Measurements from ENCODE around the gene TEX38. TPM values are rescaled to one million over a fixed set of nuclear protein-coding genes. Genes with fewer than 3 reads are reported as not detected.
A peak's percentile ranks its signal among the peaks of the same experiment; 100 is the strongest.

The TEX38 gene
- total and polyA plus RNA-seq, 2 of the 13 experiments (the other 11 are each of a cell fraction or from before 2014, with no cell fraction given), result 0.18 TPM; not detected in 1

DNA sequence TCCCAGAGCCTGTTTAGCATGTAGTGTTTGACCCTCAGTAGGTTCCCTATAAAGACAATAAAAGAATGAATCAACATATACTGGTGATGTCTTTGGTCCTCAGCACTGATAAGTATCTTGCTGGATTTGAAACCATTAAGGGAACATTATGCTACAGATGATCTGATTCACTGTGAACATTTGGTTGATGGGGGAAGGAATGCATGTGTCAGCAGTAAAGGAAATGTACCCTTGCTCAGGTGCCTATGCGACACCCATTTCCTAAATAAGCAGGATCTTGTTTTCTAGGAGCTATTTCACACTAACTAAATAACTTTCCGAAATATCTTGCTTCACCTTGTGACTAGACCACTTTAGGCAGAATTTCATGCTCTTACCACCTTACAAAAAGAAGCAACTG is 13.0 kb downstream of the TEX38 start:
- intact Hi-C loops (cut with micrococcal nuclease; ENCODE audit: unreplicated experiment), result no loop called here
- Histone ChIP-seq H3K27me3 (ENCODE audit: control insufficient read depth in 1 of 2, insufficient read depth in 2 of 2, low read length in 2 of 2) (no peaks in the 10 kb centered on the region), H3K27ac (ENCODE audit: extremely low read length, insufficient read depth, low read length) (no peak overlapping the region), H3K4me3 (replicated peaks in 1 of 3; ENCODE audit: insufficient read depth in 1 of 3, low read depth in 2 of 3, low read length in 3 of 3) (no peak overlapping the region), H2AFZ (ENCODE audit: low read length) (no peak overlapping the region), H3K9me3 (ENCODE audit: low read length) (no peaks in the 10 kb centered on the region), H3K4me1 (ENCODE audit: insufficient read depth, low read length) (peaks cover 21% of the 10 kb centered on the region), H3K36me3 (replicated peaks in 1 of 2; ENCODE audit: control insufficient read depth in 1 of 2, insufficient read depth in 2 of 2, low read length in 2 of 2) (peaks cover 16 to 83% of the 10 kb centered on the region in 2 experiments), H4K20me1 (ENCODE audit: insufficient read depth, low read length) (no peaks in the 10 kb centered on the region), H3K9ac (ENCODE audit: insufficient read depth, low read depth, low read length) (no peak overlapping the region), H3K79me2 (ENCODE audit: insufficient read depth, low read length) (no peaks in the 10 kb centered on the region), H3K4me2 (ENCODE audit: low read depth, low read length) (no peak overlapping the region)
- DNase-seq (ENCODE audit: low spot score) (no peak), ATAC-seq (no peak), FAIRE-seq (no peak)
- WGBS (ENCODE audit: low lambda C conversion rate), result 98% methylated on average over 2 of the region's 2 CpGs
- in situ Hi-C loops (cut with HindIII; ENCODE audit: extremely low pct_ligation_motif_present, low pct_unique_long_range_greater_than_20kb), result no loop called here
- ChIA-PET CTCF (ENCODE audit: low intra/inter-chr PET ratio, low total read pairs) (no interaction called here), POLR2A (interaction anchor here (1.2 kb wide), 1 partner anchor 80 kb away, joined by 3 read pairs; the partner anchor contains the start of gene MKNK1)
- BruUV-seq (replicated peaks), result no TSS peak
- TF ChIP-seq MAFK (conservative IDR thresholded peaks at IDR 0.05 in 1 of 2, IDR thresholded peaks at IDR 0.05 in 1 of 2; ENCODE audit: low read length in 2 of 2) (peak; percentile 28 to 76; a peak in 2 of 4 replicates), MAFF (IDR thresholded peaks at IDR 0.05; ENCODE audit: low read depth, low read length) (peak; percentile 62)
- TF ChIP-seq, protein P1, sequence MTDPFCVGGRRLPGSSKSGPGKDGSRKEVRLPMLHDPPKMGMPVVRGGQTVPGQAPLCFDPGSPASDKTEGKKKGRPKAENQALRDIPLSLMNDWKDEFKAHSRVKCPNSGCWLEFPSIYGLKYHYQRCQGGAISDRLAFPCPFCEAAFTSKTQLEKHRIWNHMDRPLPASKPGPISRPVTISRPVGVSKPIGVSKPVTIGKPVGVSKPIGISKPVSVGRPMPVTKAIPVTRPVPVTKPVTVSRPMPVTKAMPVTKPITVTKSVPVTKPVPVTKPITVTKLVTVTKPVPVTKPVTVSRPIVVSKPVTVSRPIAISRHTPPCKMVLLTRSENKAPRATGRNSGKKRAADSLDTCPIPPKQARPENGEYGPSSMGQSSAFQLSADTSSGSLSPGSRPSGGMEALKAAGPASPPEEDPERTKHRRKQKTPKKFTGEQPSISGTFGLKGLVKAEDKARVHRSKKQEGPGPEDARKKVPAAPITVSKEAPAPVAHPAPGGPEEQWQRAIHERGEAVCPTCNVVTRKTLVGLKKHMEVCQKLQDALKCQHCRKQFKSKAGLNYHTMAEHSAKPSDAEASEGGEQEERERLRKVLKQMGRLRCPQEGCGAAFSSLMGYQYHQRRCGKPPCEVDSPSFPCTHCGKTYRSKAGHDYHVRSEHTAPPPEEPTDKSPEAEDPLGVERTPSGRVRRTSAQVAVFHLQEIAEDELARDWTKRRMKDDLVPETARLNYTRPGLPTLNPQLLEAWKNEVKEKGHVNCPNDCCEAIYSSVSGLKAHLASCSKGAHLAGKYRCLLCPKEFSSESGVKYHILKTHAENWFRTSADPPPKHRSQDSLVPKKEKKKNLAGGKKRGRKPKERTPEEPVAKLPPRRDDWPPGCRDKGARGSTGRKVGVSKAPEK (CRISPR knock-in tag; IDR thresholded peaks at IDR 0.05; ENCODE audit: borderline replicate concordance), result no peak

DNA sequence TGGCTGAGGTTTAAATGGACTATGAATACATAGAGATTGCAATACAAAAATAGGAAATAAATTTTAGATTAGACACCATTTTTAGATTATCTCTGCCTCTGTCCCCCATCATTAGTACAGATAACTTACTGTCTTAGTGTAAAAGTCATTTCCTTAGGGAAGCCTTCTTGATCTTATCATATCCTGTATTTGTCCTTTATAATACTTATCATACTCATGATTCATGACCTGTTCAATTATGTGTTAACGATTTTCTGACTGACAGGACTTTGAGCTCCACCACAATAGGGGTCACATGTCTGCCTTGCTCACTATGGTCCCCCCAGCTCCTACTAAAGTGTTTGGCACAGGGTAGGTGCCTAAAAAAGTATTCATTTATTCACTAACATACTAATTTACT is 14.6 kb downstream of the TEX38 start:
- no peaks in the 10 kb centered on the region for H4K20me1 ChIP-seq (ENCODE audit: insufficient read depth, low read length)
- no peaks in the 10 kb centered on the region for H3K27me3 ChIP-seq (ENCODE audit: control insufficient read depth in 1 of 2, insufficient read depth in 2 of 2, low read length in 2 of 2)
- no peak overlapping the region for H3K4me3 ChIP-seq (replicated peaks in 1 of 3; ENCODE audit: insufficient read depth in 1 of 3, low read depth in 2 of 3, low read length in 3 of 3)
- peaks cover 13 to 89% of the 10 kb centered on the region in 2 experiments for H3K36me3 ChIP-seq (replicated peaks in 1 of 2; ENCODE audit: control insufficient read depth in 1 of 2, insufficient read depth in 2 of 2, low read length in 2 of 2)
- no peak overlapping the region for H3K9ac ChIP-seq (ENCODE audit: insufficient read depth, low read depth, low read length)
- no TSS peak for BruUV-seq (replicated peaks)
- FAIRE-seq, result no peak
- ChIA-PET CTCF (ENCODE audit: low intra/inter-chr PET ratio, low total read pairs) (no interaction called here), POLR2A (no interaction called here)
- no peaks in the 10 kb centered on the region for H3K79me2 ChIP-seq (ENCODE audit: insufficient read depth, low read length)
- H3K27ac ChIP-seq (ENCODE audit: extremely low read length, insufficient read depth, low read length), result no peak overlapping the region
- no peak overlapping the region for H2AFZ ChIP-seq (ENCODE audit: low read length)
- in situ Hi-C loops (cut with HindIII; ENCODE audit: extremely low pct_ligation_motif_present, low pct_unique_long_range_greater_than_20kb) (no loop called here), intact Hi-C loops (cut with micrococcal nuclease; ENCODE audit: unreplicated experiment) (no loop called here)
- DNase-seq (ENCODE audit: low spot score), result no peak
- 80% methylated on average over 1 of the region's 1 CpG for WGBS (ENCODE audit: low lambda C conversion rate)
- H3K4me1 ChIP-seq (ENCODE audit: insufficient read depth, low read length), result peaks cover 16% of the 10 kb centered on the region
- no peaks in the 10 kb centered on the region for H3K9me3 ChIP-seq (ENCODE audit: low read length)
- no peak for ATAC-seq
- no peak overlapping the region for H3K4me2 ChIP-seq (ENCODE audit: low read depth, low read length)
- no peak for TF ChIP-seq ZNF746 (CRISPR knock-in tag; IDR thresholded peaks at IDR 0.05)
- TF ChIP-seq, protein P2, sequence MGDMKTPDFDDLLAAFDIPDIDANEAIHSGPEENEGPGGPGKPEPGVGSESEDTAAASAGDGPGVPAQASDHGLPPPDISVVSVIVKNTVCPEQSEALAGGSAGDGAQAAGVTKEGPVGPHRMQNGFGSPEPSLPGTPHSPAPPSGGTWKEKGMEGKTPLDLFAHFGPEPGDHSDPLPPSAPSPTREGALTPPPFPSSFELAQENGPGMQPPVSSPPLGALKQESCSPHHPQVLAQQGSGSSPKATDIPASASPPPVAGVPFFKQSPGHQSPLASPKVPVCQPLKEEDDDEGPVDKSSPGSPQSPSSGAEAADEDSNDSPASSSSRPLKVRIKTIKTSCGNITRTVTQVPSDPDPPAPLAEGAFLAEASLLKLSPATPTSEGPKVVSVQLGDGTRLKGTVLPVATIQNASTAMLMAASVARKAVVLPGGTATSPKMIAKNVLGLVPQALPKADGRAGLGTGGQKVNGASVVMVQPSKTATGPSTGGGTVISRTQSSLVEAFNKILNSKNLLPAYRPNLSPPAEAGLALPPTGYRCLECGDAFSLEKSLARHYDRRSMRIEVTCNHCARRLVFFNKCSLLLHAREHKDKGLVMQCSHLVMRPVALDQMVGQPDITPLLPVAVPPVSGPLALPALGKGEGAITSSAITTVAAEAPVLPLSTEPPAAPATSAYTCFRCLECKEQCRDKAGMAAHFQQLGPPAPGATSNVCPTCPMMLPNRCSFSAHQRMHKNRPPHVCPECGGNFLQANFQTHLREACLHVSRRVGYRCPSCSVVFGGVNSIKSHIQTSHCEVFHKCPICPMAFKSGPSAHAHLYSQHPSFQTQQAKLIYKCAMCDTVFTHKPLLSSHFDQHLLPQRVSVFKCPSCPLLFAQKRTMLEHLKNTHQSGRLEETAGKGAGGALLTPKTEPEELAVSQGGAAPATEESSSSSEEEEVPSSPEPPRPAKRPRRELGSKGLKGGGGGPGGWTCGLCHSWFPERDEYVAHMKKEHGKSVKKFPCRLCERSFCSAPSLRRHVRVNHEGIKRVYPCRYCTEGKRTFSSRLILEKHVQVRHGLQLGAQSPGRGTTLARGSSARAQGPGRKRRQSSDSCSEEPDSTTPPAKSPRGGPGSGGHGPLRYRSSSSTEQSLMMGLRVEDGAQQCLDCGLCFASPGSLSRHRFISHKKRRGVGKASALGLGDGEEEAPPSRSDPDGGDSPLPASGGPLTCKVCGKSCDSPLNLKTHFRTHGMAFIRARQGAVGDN (CRISPR knock-in tag; IDR thresholded peaks at IDR 0.05), result no peak
- TF ChIP-seq, protein P3, sequence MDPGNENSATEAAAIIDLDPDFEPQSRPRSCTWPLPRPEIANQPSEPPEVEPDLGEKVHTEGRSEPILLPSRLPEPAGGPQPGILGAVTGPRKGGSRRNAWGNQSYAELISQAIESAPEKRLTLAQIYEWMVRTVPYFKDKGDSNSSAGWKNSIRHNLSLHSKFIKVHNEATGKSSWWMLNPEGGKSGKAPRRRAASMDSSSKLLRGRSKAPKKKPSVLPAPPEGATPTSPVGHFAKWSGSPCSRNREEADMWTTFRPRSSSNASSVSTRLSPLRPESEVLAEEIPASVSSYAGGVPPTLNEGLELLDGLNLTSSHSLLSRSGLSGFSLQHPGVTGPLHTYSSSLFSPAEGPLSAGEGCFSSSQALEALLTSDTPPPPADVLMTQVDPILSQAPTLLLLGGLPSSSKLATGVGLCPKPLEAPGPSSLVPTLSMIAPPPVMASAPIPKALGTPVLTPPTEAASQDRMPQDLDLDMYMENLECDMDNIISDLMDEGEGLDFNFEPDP (CRISPR knock-in tag; conservative IDR thresholded peaks at IDR 0.05), result no peak
- no peak for TF ChIP-seq HMG20A (CRISPR knock-in tag; IDR thresholded peaks at IDR 0.05; ENCODE audit: borderline replicate concordance)
- TF ChIP-seq DNMT3B (CRISPR knock-in tag; conservative IDR thresholded peaks at IDR 0.05), result no peak
